Mesodermal cell (in vitro differentiated cells): ENCODE data around the gene TH.

Experiments used
- H3K27ac ChIP-seq: 2 replicates; pipeline ENCODE4 v1.7.0; 2013; ENCODE audit warnings: mild to moderate bottlenecking, low read depth, low read length, moderate library complexity; ENCODE audit not compliant: severe bottlenecking
- H3K36me3 ChIP-seq: 2 replicates; pipeline ENCODE4 v1.7.1; 2013; ENCODE audit warnings: mild to moderate bottlenecking, low read length, moderate library complexity; ENCODE audit not compliant: control insufficient read depth, insufficient read depth
- H3K4me1 ChIP-seq: one replicate; pipeline ENCODE4 v1.7.1; 2013; ENCODE audit warnings: mild to moderate bottlenecking, low read length; ENCODE audit not compliant: insufficient read depth, control insufficient read depth, poor library complexity, severe bottlenecking
- H3K4me3 ChIP-seq: 2 replicates; pipeline ENCODE4 v1.7.0; 2013; ENCODE audit warnings: low read length, control low read depth, mild to moderate bottlenecking; ENCODE audit not compliant: insufficient read depth, poor library complexity, severe bottlenecking; ENCODE audit errors: extremely low read depth
- H3K9me3 ChIP-seq: 2 replicates; pipeline ENCODE4 v1.7.1; 2013; ENCODE audit warnings: mild to moderate bottlenecking, low read length, moderate library complexity; ENCODE audit not compliant: control insufficient read depth
- WGBS, 2 experiments: methylation state at CpG; one replicate each; pipeline ENCODE4 v1.1.5; 2013; ENCODE audit warnings: missing lambda C conversion rate in 2 of 2; ENCODE audit not compliant: insufficient coverage in 2 of 2; 5-methylcytosine and 5-hydroxymethylcytosine counted together

TH gene

GRCh38 chr11:2207773-2208621 is 36.4 kb upstream of the TH start:
- Histone ChIP-seq H3K27ac (no peak overlapping the region), H3K4me1 (peaks cover 2% of the 10 kb centered on the region), H3K36me3 (no peaks in the 10 kb centered on the region), H3K9me3 (no peaks in the 10 kb centered on the region), H3K4me3 (no peak overlapping the region)
- 72 to 86% methylated on average over 20 to 23 of the region's 24 CpGs for WGBS, 2 experiments

DNA sequence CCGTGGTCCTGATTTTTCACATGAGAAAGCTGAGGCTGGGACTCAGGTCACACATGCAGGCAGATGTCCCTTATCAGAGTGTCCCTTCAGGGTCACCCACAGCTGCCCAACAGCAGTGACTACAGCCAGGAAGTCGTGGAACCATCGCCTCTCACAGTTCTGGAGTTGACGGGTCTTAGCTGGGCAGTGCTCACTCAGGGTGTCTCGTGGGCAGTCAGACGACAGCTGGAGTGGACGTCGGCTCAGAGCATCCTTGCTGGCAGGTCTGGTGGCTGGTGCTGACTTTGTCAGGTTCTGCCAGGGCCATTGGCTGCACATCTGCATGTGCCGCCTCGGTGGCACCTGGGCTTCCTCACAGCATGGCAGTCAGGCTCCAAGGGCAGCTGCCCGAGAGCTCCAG is 35.6 kb upstream of the TH start:
- H3K36me3 ChIP-seq: no peaks in the 10 kb centered on the region
- 93 to 95% methylated on average over 8 to 11 of the region's 11 CpGs for WGBS, 2 experiments
- no peak overlapping the region for H3K4me3 ChIP-seq
- no peak overlapping the region for H3K27ac ChIP-seq
- H3K9me3 ChIP-seq: no peaks in the 10 kb centered on the region
- no peaks in the 10 kb centered on the region for H3K4me1 ChIP-seq

DNA sequence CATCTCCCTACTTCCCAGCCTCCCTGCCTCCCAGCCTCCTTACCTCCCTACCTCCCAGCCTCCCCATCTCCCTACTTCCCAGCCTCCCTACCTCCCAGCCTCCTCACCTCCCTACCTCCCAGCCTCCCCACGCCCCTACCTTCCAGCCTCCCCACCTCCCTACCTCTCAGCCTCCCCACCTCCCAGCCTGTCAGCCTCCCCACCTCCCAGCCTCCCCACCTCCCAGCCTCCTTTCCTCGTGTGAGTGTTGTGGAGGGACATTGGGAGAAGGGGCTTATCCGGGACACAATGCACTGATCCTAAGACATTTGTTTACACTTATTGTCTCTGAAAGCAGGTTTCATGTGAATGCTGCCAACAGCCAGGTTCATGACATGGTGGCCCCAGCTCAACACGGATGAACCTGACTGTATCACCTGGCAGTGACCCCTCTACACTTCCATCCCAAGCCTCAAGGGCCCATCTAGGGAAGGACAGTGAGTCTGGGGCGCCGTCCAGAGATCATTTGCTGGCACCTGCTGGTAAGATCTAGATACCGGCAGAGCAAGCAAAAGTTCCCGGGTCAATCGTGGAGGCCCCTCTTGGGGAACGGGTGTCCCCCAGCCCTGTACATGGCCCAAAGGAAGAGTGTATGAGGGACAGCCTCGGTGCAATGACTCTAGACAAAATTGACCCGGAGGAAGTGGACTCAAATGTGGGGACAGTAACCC is 34.5 kb upstream of the TH start:
- Histone ChIP-seq H3K36me3 (no peaks in the 10 kb centered on the region), H3K27ac (no peak overlapping the region), H3K4me1 (no peaks in the 10 kb centered on the region), H3K9me3 (no peaks in the 10 kb centered on the region), H3K4me3 (no peak overlapping the region)
- WGBS, 2 experiments: 85% methylated on average over 7 to 10 of the region's 12 CpGs

GRCh38 chr11:2205214-2205720 is 33.7 kb upstream of the TH start:
- Histone ChIP-seq H3K27ac (no peak overlapping the region), H3K4me1 (no peaks in the 10 kb centered on the region), H3K4me3 (no peak overlapping the region), H3K36me3 (no peaks in the 10 kb centered on the region), H3K9me3 (no peaks in the 10 kb centered on the region)
- 77 to 88% methylated on average over 1 of the region's 1 CpG for WGBS, 2 experiments

- no peak overlapping the region for H3K4me3 ChIP-seq
- WGBS, 2 experiments: 87 to 92% methylated on average over 19 to 20 of the region's 21 CpGs
- no peaks in the 10 kb centered on the region for H3K36me3 ChIP-seq
- H3K9me3 ChIP-seq: no peaks in the 10 kb centered on the region
- H3K4me1 ChIP-seq: no peaks in the 10 kb centered on the region
- H3K27ac ChIP-seq: no peak overlapping the region
Measured at GRCh38 chr11:2204361-2205213, 33.0 kb upstream of the TH start.

GRCh38 chr11:2203440-2204259 is 32.0 kb upstream of the TH start:
- no peak overlapping the region for H3K27ac ChIP-seq
- no peak overlapping the region for H3K4me3 ChIP-seq
- WGBS, 2 experiments: 91 to 96% methylated on average over 16 of the region's 23 CpGs
- H3K9me3 ChIP-seq: no peaks in the 10 kb centered on the region
- no peaks in the 10 kb centered on the region for H3K4me1 ChIP-seq
- H3K36me3 ChIP-seq: no peaks in the 10 kb centered on the region

GRCh38 chr11:2202900-2203439 is 31.4 kb upstream of the TH start:
- Histone ChIP-seq H3K27ac (no peak overlapping the region), H3K36me3 (no peaks in the 10 kb centered on the region), H3K4me1 (no peaks in the 10 kb centered on the region), H3K9me3 (no peaks in the 10 kb centered on the region), H3K4me3 (no peak overlapping the region)
- 82 to 90% methylated on average over 8 to 9 of the region's 10 CpGs for WGBS, 2 experiments

GRCh38 chr11:2202071-2202899 is 30.7 kb upstream of the TH start:
- no peaks in the 10 kb centered on the region for H3K4me1 ChIP-seq
- 90 to 96% methylated on average over 21 to 25 of the region's 29 CpGs for WGBS, 2 experiments
- no peak overlapping the region for H3K27ac ChIP-seq
- no peak overlapping the region for H3K4me3 ChIP-seq
- H3K36me3 ChIP-seq: no peaks in the 10 kb centered on the region
- H3K9me3 ChIP-seq: no peaks in the 10 kb centered on the region

DNA sequence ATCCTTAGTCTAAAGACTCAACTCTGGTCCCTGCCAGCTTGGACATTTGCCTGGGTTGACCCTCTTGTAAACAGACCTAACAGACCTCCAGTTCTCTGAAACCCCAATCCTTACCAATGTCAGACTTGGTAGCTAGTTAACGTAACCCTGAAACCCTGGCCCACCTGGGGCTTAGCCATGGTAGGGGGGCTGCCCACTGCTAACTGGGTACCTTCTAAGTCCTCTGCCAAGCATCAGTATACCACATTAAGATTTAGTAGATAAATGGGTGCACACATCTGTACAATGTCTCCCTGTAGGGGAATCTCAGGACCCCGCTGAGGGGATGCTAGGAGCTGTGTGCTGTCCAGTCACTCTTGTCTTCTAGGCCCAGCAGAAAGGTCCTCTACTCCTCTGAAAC is 29.9 kb upstream of the TH start:
- Histone ChIP-seq H3K36me3 (no peaks in the 10 kb centered on the region), H3K9me3 (no peaks in the 10 kb centered on the region)
- WGBS, 2 experiments: 89% methylated on average over 1 of the region's 2 CpGs; no CpG with 5 or more reads in 1 of the 2 experiments

More for the DNA sequence above, 29.9 kb upstream of the TH start:
- no peak overlapping the region for H3K27ac ChIP-seq
- no peak overlapping the region for H3K4me3 ChIP-seq
- no peaks in the 10 kb centered on the region for H3K4me1 ChIP-seq
